HG02588 (cell line): ENCODE results near the gene BATF.

Source experiments
- ATAC-seq: cut with Tn5 transposase; IDR thresholded peaks from one replicate; pipeline ENCODE4 v1.9.1; 2021; ENCODE audit warnings: mild to moderate bottlenecking, moderate library complexity; ENCODE audit not compliant: unreplicated experiment

Gene BATF

GRCh38 chr14:75531660-75532317 is 9.5 kb downstream of the BATF start:
- no peak for ATAC-seq

- ATAC-seq: no peak
Observed at GRCh38 chr14:75533791-75534555, 11.7 kb downstream of the BATF start.

GRCh38 chr14:75535164-75535898 is 13.1 kb downstream of the BATF start:
- ATAC-seq: no peak

GRCh38 chr14:75537071-75537470 is 14.8 kb downstream of the BATF start:
- no peak for ATAC-seq

GRCh38 chr14:75539162-75539560 is 16.9 kb downstream of the BATF start:
- ATAC-seq: no peak

GRCh38 chr14:75539561-75540478 is 17.6 kb downstream of the BATF start:
- peak; percentile 39 for ATAC-seq

- no peak for ATAC-seq
Observed at GRCh38 chr14:75540479-75540851, 18.2 kb downstream of the BATF start.

- peak; percentile 59 for ATAC-seq
Observed at GRCh38 chr14:75542588-75543091, 20.4 kb downstream of the BATF start.

- ATAC-seq: no peak
Observed at GRCh38 chr14:75543253-75543652, 21.0 kb downstream of the BATF start.

GRCh38 chr14:75543786-75544185 is 21.5 kb downstream of the BATF start:
- no peak for ATAC-seq

- no peak for ATAC-seq
Observed at GRCh38 chr14:75545907-75546306, 23.6 kb downstream of the BATF start.

- ATAC-seq: no peak
Observed at GRCh38 chr14:75547552-75548250, 25.4 kb downstream of the BATF start.

GRCh38 chr14:75548544-75548943 is 26.3 kb downstream of the BATF start:
- no peak for ATAC-seq

GRCh38 chr14:75549169-75549568 is 26.9 kb downstream of the BATF start:
- peak; percentile 58 for ATAC-seq

GRCh38 chr14:75551021-75551420 is 28.8 kb downstream of the BATF start:
- no peak for ATAC-seq

- no peak for ATAC-seq
Observed at GRCh38 chr14:75553157-75553556, 30.9 kb downstream of the BATF start.

- no peak for ATAC-seq
Observed at GRCh38 chr14:75553761-75554364, 31.6 kb downstream of the BATF start.

GRCh38 chr14:75554482-75554881 is 32.2 kb downstream of the BATF start:
- ATAC-seq: no peak

- ATAC-seq: no peak
Observed at GRCh38 chr14:75558440-75558839, 36.2 kb downstream of the BATF start.

GRCh38 chr14:75559045-75559444 is 36.8 kb downstream of the BATF start:
- no peak for ATAC-seq
